HG02938 (cell line): ENCODE results near the gene VIPAS39.

ENCODE experiments used
- ATAC-seq: cut with Tn5 transposase; IDR thresholded peaks from one replicate; pipeline ENCODE4 v1.9.1; 2021; ENCODE audit warnings: mild to moderate bottlenecking, moderate library complexity; ENCODE audit not compliant: unreplicated experiment

VIPAS39 gene

GRCh38 chr14:77407158-77407557, 50.2 kb downstream of the VIPAS39 start:
- ATAC-seq, result no peak

GRCh38 chr14:77406718-77407117, 50.7 kb downstream of the VIPAS39 start:
- no peak for ATAC-seq

- ATAC-seq, result no peak
These were observed 51.3 kb downstream of the VIPAS39 start for GRCh38 chr14:77406086-77406485.

GRCh38 chr14:77403768-77404167, 53.6 kb downstream of the VIPAS39 start:
- ATAC-seq, result no peak

GRCh38 chr14:77400216-77400615, 57.2 kb downstream of the VIPAS39 start:
- ATAC-seq, result no peak

GRCh38 chr14:77390188-77390587, 67.2 kb downstream of the VIPAS39 start:
- ATAC-seq, result no peak

GRCh38 chr14:77378701-77379100, 78.7 kb downstream of the VIPAS39 start:
- ATAC-seq, result no peak

GRCh38 chr14:77377502-77377844, 79.9 kb downstream of the VIPAS39 start:
- no peak for ATAC-seq

- ATAC-seq, result peak; percentile 75
These were observed 80.5 kb downstream of the VIPAS39 start, which contains the start of the genes SAMD15 and TMED8 for GRCh38 chr14:77376771-77377501. SAMD15 (plus strand) TSS chr14:77377379; CDS start chr14:77377419, 40 bp downstream. TMED8 (minus strand) TSS chr14:77377094; CDS start chr14:77377053, 41 bp downstream.
